Fibroblast of villous mesenchyme (primary cell): ENCODE data around the gene METTL6. TPM values are rescaled to one million over a fixed set of nuclear protein-coding genes. Genes with fewer than 3 reads are reported as not detected.
A peak's percentile ranks its signal among the peaks of the same experiment; 100 is the strongest.
"Not testable (repeated sequence)": the region's sequence is repeated elsewhere in the genome, so short reads cannot be mapped to it uniquely, and the experiment has no call there.

Experiments
- DNase-seq: peaks from one replicate; pipeline ENCODE4 v3.0.0-alpha.2; 2010; ENCODE audit warnings: low read depth
- H3K4me3 ChIP-seq: 2 replicates; pipeline ENCODE4 v1.5.1; 2011; ENCODE audit warnings: low read depth, mild to moderate bottlenecking, low read length
- CTCF ChIP-seq: IDR thresholded peaks from 2 replicates; pipeline ENCODE4 v1.5.1; 2012; ENCODE audit warnings: low read depth, mild to moderate bottlenecking, low read length; ENCODE audit not compliant: insufficient read depth
- total RNA-seq: library from RNA; depleted of rRNA; stranded (reverse); fragments of >200 nt; gene quantifications from 2 replicates; pipeline ENCODE4 v1.2.3, GENCODE V29; 2012

Gene METTL6
- total RNA-seq, 1 donor = 46.2 TPM

DNA sequence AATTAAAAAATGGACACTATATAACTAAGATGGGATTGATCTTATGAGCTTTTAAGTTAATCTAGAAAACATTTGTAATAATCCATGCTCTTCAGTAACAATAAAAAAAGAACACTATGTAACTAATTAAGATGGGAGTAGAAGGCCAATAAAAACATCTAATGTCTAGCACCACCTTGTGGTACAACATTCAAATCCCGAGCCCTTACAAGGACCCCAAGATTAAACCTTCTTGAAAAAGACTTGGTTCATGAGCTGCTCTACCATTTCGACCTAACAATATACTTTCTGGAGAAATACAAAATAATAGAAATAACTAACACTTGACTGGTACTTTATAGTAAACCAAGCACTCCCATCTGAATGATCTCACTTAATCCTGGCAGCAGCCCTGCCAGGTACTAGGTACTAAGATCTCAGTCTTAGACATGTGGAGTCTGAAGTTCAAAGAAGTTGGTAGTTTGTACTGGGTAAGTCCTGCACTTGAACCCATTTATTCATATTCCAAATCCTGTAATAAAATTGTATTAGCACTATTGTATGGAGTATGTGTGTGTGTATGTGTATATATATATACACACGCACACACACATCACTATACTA lies 21.8 kb downstream of the METTL6 start:
- DNase-seq = peak; percentile 70
- TF ChIP-seq CTCF = peak; percentile 59
- H3K4me3 ChIP-seq = no peak overlapping the region

DNA sequence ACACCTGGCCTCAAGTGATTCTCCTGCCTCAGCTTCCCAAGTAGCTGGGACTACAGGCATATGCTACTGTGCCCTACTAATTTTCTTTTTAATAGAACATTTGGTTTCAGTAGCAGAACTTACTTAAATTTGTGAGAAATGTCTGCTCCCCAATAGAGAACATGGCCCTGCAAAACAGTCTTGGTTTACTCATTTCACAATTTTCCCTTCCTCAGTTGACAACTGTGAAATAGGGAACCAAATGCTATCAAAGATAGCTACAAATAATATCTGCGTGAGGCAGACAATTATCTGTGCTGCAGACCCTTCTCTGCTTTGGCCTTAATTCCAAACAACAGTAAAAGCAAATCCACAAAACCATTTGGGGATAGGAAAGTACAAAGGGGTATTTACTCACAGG lies 22.6 kb downstream of the METTL6 start:
- TF ChIP-seq CTCF = no peak
- no peak overlapping the region for H3K4me3 ChIP-seq
- no peak for DNase-seq

GRCh38 chr3:15403965-15404364 lies 23.4 kb downstream of the METTL6 start:
- no peak for TF ChIP-seq CTCF
- H3K4me3 ChIP-seq = no peak overlapping the region
- DNase-seq = no peak

DNA sequence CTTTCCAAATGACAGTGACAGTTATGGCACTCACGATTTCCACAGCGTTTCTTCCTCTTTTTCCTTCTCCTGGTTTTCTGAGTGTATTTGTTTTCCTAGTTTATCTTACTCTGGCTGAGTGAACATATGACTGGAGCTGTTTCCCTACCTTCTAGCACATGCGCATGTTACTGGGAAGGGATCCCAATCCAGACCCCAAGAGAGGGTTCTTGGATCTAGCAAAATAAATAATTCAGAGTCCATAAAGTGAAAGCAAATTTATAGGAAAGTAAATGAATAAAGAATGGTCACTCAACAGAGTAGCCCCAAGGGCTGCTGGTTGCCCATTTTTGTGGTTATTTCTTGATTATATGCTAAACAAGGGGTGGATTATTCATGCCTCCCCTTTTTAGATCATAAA lies 23.8 kb downstream of the METTL6 start:
- no peak overlapping the region for H3K4me3 ChIP-seq
- DNase-seq = no peak
- no peak for TF ChIP-seq CTCF

GRCh38 chr3:15401936-15402335 lies 25.4 kb downstream of the METTL6 start:
- H3K4me3 ChIP-seq = no peak overlapping the region
- no peak for DNase-seq
- no peak for TF ChIP-seq CTCF

DNA sequence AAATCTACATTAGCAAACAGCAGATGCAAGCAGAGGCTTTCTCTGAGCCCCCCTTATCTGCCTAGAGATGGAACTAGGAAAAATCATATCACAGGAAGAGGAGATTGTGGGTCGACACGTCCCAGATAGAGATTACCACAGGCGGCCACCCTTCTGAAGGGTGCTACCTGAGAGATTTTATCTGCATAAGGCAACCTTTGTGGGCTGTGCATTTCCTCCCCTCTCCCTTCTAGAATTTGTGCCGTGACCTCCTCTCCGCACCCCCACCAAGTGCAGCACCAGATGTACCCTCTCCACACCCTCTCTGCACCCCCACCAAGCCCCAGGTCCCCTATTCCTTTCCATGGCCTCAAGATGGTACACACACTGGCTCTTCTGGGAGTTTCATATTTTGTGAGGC lies 27.4 kb downstream of the METTL6 start:
- no peak overlapping the region for H3K4me3 ChIP-seq
- no peak for TF ChIP-seq CTCF
- DNase-seq = no peak

DNA sequence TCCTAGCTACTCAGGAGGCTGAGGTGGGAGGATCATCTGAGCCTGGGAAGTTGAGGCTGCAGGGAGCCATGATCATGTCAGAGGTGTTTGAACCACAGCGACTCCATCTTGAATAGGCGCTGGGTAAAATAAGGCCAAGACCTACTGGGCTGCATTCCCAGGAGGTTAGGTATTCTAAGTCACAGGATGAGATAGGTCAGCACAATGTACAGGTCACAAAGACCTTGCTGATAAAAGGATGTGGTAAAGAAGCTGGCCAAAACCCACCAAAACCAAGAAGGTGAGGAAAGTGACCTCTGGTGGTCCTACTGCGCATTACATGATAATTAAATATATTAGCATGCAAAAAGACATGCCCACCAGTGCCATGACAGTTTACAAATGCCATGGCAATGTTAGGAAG lies 28.6 kb downstream of the METTL6 start:
- H3K4me3 ChIP-seq, DNase-seq: not testable (repeated sequence)

DNA sequence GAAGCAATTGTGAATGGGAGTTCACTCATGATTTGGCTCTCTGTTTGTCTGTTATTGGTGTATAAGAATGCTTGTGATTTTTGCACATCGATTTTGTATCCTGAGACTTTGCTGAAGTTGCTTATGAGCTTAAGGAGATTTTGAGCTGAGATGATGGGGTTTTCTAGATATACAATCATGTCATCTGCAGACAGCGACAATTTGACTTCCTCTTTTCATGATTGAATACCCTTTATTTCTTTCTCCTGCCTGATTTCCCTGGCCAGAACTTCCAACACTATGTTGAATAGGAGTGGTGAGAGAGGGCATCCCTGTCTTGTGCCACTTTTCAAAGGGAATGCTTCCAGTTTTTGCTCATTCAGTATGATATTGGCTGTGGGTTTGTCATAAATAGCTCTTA lies 34.1 kb downstream of the METTL6 start:
- DNase-seq, H3K4me3 ChIP-seq: not testable (repeated sequence)
